Rectal smooth muscle tissue (tissue), 1 donor: ENCODE data around the gene MAJIN.
A peak's percentile ranks its signal among the peaks of the same experiment; 100 is the strongest.

Experiments
- H3K27ac ChIP-seq: one replicate; pipeline ENCODE4 v1.7.0; 2013; ENCODE audit warnings: low read depth, low read length, inconsistent platforms
- H3K27me3 ChIP-seq: one replicate; pipeline ENCODE4 v1.7.0; 2013; ENCODE audit warnings: low read length; ENCODE audit not compliant: control insufficient read depth, insufficient read depth
- H3K36me3 ChIP-seq: one replicate; pipeline ENCODE4 v1.7.0; 2013; ENCODE audit warnings: low read length; ENCODE audit not compliant: control insufficient read depth, insufficient read depth
- H3K4me1 ChIP-seq: one replicate; pipeline ENCODE4 v1.7.0; 2013; ENCODE audit warnings: low read length; ENCODE audit not compliant: control insufficient read depth, insufficient read depth
- H3K4me3 ChIP-seq: one replicate; pipeline ENCODE4 v1.7.0; 2013; ENCODE audit warnings: low read length
- H3K9ac ChIP-seq: one replicate; pipeline ENCODE4 v1.7.0; 2013; ENCODE audit warnings: low read length

Gene MAJIN

DNA sequence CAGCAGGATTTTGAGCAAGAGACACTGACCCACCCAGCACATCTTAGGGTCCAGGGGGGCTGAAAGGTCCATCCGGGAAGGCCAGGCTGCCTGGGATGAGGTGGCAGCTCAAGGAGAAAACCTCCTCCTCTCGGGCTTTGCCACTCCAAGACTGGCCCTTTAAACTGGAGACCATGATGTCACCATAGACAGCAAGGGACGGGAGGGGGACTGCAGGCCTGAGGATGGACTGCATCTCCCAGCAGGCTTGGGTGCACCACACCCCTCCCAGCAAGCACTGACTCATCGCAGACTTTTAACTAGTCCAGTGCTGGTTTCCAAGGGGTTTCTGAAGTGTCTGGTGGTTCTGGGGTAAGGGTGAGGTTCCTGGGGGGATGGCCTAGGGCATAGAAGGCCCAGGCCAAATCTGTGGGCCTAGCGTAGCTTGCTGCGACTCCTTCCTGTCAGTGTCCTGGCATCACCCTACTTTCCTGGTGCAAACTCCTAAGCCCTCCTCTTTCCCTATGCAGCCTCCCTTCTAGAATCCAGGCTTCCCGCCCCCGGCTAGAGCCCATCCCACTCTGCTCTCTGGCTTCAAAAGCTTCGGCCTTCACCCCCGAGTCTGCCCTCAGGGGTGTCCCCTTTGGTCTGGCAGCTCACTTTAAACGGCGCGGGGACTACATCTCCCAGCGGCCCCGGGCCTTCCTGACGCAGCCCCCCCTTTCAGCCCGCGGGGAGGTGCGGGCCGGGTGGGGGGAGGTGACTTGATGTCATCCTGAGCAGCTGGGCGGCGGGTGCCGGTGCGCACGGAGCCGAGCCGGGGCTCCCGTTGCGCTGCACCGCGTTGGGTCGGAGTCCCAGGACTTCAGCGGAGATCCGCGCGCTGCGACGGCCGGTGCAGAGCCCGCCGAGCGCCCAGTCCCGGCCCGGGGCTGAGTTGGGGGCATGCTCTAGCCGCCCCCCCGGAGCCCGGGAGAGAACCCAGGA, 47.7 kb downstream of the MAJIN start, which contains the start of gene PPP2R5B:
TSS of gene PPP2R5B (plus strand) at position 746 of the 966 bp plus-strand sequence. CDS start 1,046 bp downstream, outside the sequence.
- Histone ChIP-seq H3K27ac (peak within 1 kb of the TSS; percentile 96), H3K27me3 (no peaks in the 10 kb centered on the region), H3K9ac (peak within 1 kb of the TSS; percentile 95), H3K36me3 (peaks cover 4% of the 10 kb centered on the region), H3K4me1 (peaks cover 6% of the 10 kb centered on the region), H3K4me3 (peak within 1 kb of the TSS; percentile 86)

DNA sequence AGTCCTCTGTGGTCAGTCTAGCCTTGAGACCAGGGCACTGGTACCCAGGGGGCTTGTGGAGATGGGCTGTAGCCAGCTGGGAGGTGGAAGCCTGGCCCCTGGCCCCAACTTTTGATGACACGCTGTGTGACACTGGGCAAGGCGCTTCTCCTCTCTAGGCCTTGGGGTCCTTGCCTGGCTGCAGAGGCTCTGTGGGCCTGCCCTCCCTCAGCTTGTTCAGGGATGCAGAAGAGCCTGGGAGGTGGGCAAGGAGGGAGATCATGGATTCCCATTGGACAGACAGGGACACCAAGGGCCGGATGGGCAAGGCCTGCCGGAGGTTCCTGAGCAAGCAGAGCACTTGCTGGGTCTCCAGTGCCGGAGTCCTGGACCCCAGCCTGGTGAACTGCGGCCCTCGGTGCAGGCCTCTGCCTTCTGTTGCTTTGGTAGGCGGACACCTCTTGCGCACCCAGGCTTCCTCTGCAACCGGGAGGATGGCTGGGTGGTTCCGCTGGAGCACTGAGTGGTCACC, 48.7 kb downstream of the MAJIN start:
- Histone ChIP-seq H3K27ac (peak overlapping the region; percentile 96), H3K4me3 (peak overlapping the region; percentile 86), H3K4me1 (peaks cover 6% of the 10 kb centered on the region), H3K36me3 (peaks cover 2% of the 10 kb centered on the region), H3K27me3 (no peaks in the 10 kb centered on the region), H3K9ac (peak overlapping the region; percentile 95)

DNA sequence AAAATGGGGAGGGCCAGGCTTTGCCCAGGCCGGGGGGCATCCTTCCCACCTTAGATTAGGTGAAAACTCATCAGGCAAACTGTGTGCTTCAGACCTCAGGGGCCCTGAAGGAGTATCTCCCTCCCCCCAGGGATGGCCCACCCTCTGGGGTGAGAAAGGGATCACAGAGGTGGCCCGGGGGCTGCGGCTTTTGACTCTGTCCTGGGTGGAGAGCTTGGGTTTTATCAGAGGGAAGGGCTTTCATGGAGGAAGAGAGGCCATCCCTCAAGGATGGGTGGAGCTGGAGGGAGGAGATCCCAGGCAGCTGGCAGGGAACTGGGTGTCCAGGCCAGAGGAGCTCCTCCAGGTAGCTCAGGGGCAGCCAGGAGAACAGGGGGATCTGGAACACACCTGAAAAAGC, 50.5 kb downstream of the MAJIN start:
- Histone ChIP-seq H3K27ac (no peak overlapping the region), H3K27me3 (no peaks in the 10 kb centered on the region), H3K4me3 (no peak overlapping the region), H3K9ac (no peak overlapping the region), H3K36me3 (no peaks in the 10 kb centered on the region), H3K4me1 (peaks cover 7% of the 10 kb centered on the region)

- Histone ChIP-seq H3K4me1 (peaks cover 13% of the 10 kb centered on the region), H3K4me3 (no peak overlapping the region), H3K9ac (no peak overlapping the region), H3K27me3 (no peaks in the 10 kb centered on the region), H3K27ac (no peak overlapping the region), H3K36me3 (no peaks in the 10 kb centered on the region)
Observed at GRCh38 chr11:64920124-64920523, 51.8 kb downstream of the MAJIN start.

- H3K27me3 ChIP-seq: no peaks in the 10 kb centered on the region
- H3K9ac ChIP-seq: no peak overlapping the region
- no peak overlapping the region for H3K4me3 ChIP-seq
- no peak overlapping the region for H3K27ac ChIP-seq
- peaks cover 13% of the 10 kb centered on the region for H3K4me1 ChIP-seq
- H3K36me3 ChIP-seq: no peaks in the 10 kb centered on the region
Observed at GRCh38 chr11:64919627-64920026, 52.3 kb downstream of the MAJIN start.

DNA sequence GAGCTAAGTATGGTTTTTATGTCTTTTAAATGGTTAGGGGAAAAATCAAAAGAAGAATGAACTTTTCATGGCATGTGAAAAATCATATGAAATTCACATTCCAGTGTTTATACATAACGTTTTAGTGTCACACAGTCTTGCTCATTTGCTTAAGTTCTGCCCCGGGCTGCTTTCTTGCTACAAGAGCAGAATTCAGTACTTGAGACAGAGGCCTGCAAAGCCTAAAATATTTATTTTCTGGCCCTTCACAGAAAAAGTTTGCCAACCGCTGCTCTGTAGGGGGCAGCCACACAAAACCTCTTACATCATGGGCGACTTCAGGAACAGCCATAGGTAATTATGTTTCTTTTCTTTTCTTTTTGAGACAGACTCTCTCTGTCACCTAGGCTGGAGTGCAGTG, 53.9 kb downstream of the MAJIN start:
- peak overlapping the region; percentile 82 for H3K27ac ChIP-seq
- peak overlapping the region; percentile 73 for H3K4me3 ChIP-seq
- H3K9ac ChIP-seq: peak overlapping the region; percentile 20
- H3K27me3 ChIP-seq: no peaks in the 10 kb centered on the region
- peaks cover 9% of the 10 kb centered on the region for H3K4me1 ChIP-seq
- peaks cover 7% of the 10 kb centered on the region for H3K36me3 ChIP-seq

DNA sequence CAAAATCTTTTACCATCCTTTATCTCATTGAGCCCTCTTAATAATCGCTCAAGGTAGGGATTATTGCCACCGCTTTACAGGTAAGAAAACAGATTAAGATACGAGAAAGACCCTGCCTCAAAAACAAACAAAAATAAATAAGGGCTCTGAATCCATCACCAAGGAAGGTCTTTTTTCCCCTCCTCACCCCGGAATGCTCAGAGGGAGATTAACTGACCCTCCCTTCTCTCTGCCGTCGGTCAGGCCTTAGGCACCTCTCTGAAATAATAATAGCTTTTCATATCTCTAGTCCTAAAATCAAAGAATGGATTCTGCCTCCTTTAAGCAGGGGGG, 54.3 kb downstream of the MAJIN start:
- peaks cover 9% of the 10 kb centered on the region for H3K4me1 ChIP-seq
- H3K9ac ChIP-seq: peak overlapping the region; percentile 20
- peak overlapping the region; percentile 73 for H3K4me3 ChIP-seq
- H3K36me3 ChIP-seq: peaks cover 10% of the 10 kb centered on the region
- H3K27ac ChIP-seq: peak overlapping the region; percentile 82
- H3K27me3 ChIP-seq: no peaks in the 10 kb centered on the region

- H3K27ac ChIP-seq: peak within 1 kb of the TSS; percentile 82
- peaks cover 12% of the 10 kb centered on the region for H3K36me3 ChIP-seq
- no peaks in the 10 kb centered on the region for H3K27me3 ChIP-seq
- peaks cover 9% of the 10 kb centered on the region for H3K4me1 ChIP-seq
- peak within 1 kb of the TSS; percentile 94 for H3K4me3 ChIP-seq
- H3K9ac ChIP-seq: peak within 1 kb of the TSS; percentile 93
Observed at GRCh38 chr11:64916775-64917662, 54.9 kb downstream of the MAJIN start, which contains the start of gene ATG2A. Gene ATG2A (minus strand): TSS chr11:64917209. CDS start chr11:64917135, 74 bp downstream.

GRCh38 chr11:64916040-64916774, 55.7 kb downstream of the MAJIN start:
- peaks cover 9% of the 10 kb centered on the region for H3K4me1 ChIP-seq
- H3K9ac ChIP-seq: peak overlapping the region; percentile 93
- peaks cover 20% of the 10 kb centered on the region for H3K36me3 ChIP-seq
- peak overlapping the region; percentile 94 for H3K4me3 ChIP-seq
- no peaks in the 10 kb centered on the region for H3K27me3 ChIP-seq
- H3K27ac ChIP-seq: peak overlapping the region; percentile 70

DNA sequence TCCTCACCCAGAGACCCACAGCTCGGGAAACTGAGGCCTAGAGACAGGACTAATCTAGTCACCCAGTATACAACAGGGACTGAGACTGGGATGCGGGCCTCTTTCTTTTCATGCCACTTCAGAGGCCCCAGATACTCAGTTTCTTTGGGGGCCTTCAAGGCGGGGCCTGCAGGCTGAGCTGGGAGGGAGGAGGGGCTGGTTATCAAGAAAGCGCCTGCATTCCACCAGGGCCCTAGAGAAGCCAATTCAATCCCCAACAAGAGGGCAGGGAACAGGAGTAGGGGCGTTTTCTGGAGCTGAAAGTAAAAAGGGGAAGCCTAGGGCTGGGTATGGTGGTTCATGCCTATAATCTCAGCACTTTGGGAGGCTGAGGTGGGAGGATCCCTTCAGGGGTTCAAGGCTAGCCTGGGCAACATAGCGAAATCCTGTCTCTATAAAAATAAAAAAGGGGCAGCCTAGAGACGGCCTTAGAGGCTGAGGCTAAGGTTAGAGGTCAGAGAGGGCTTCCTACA, 56.5 kb downstream of the MAJIN start:
- no peak overlapping the region for H3K9ac ChIP-seq
- peak overlapping the region; percentile 94 for H3K4me3 ChIP-seq
- H3K4me1 ChIP-seq: peaks cover 9% of the 10 kb centered on the region
- peaks cover 28% of the 10 kb centered on the region for H3K36me3 ChIP-seq
- no peaks in the 10 kb centered on the region for H3K27me3 ChIP-seq
- no peak overlapping the region for H3K27ac ChIP-seq

DNA sequence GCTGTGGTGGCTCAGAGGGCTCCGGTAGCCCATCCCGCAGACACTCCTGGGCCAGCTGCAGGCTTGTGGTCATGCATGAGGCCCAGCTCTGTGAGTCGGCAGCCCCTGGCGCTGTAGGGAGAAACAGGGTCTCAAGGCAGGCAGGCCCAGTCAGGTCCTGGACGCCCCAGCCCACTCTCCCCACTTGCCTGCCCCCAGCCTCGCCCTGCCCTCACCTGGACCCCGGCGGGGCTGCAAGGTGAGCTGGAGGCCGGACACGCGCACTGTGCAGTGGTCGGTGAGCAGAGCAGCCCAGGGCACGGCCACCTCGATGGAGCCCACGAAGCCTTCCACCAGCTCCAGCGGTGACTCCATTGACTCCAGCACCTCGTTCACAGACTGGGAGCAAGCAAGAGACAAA, 57.8 kb downstream of the MAJIN start:
- Histone ChIP-seq H3K27me3 (no peaks in the 10 kb centered on the region), H3K36me3 (peaks cover 36% of the 10 kb centered on the region), H3K27ac (no peak overlapping the region), H3K4me3 (no peak overlapping the region), H3K4me1 (peaks cover 9% of the 10 kb centered on the region), H3K9ac (no peak overlapping the region)
